OCI-LY7 (cell line): ENCODE results near the gene LRP2.

Experiments used
- CTCF ChIP-seq: fragments of 200-600 bp; sonication (generic); conservative IDR thresholded peaks from 2 replicates; pipeline ENCODE4 v1.5.1; 2014; ENCODE audit warnings: mild to moderate bottlenecking, antibody characterized with exemption, low read length, moderate library complexity, mixed read lengths
- EZH2phosphoT487 ChIP-seq: fragments of 200-600 bp; sonication (generic); IDR thresholded peaks from 2 replicates; pipeline ENCODE4 v1.6.1; 2018; ENCODE audit warnings: low read depth, borderline replicate concordance, mild to moderate bottlenecking, mixed run types, antibody characterized with exemption, low read length, moderate library complexity, mixed read lengths

DNA sequence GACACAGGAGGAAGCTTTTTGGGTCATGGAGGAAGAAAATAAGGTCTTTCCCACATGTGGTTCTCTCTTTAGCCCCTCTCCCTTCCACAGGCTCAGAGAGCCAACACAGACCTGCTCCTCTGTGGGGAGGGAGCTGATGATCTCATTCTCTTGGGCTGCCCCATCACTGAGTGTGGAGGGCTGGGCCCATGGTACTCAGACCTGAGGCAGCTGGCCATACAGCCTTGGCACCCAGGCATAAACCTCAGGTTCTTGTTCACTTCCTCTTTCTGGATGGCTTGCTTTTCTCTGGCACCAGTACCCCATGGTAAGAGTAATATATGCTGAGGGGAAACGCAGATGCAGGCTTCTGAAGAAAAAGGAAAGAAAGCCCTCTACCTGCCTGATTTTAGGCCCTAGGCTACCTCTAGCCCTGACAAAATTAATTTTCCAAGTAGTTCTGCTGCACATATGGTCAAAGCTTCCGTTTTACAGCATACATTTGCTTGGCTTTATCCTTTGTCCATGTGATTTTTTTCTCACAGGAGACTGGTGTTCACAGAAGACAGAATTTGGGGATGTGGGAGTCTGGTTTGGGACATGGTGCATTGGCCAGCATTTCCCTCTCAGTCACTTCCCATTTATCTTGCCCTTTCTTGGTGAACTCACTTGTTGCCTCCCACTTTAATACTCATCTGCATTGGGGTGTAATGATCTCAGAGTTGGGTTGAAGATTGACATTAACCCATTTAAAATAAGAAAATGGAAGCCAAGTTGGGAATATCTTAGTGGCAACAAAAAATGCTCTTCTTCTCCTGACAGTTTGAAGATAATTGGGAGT is 281.9 kb downstream of the LRP2 start:
- TF ChIP-seq EZH2phosphoT487 (no peak), CTCF (no peak)
